ENCODE measurements around the gene FOXS1. TPM values are rescaled to one million over a fixed set of nuclear protein-coding genes. Genes with fewer than 3 reads are reported as not detected.
"Not testable (repeated sequence)": the region's sequence is repeated elsewhere in the genome, so short reads cannot be mapped to it uniquely, and the experiment has no call there.

The FOXS1 gene
- total and polyA plus RNA-seq, 2 experiments from 2014 or later, result 0.26 TPM; not detected in 1

DNA sequence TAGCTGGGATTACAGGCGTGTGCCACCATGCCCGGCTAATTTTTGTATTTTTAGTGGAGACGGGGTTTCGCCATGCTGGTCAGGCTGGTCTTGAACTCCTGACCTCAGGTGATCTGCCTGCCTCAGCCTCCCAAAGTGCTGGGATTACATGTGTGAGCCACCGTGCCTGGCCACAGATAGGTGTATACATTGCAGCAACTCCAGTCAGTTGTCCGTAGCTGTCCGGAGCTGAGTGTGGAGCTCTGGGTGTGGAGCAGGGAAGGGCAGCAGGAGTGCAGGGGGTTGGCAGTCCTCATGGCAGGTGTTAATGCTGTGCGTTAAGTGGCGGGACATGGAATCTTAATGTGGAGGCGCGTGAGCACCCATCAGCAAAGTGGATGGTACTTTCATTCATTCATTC, 17.4 kb downstream of the FOXS1 start:
- H3K4me1 Mint-ChIP-seq; H3K27ac ChIP-seq (ENCODE audit: low read depth); H3K36me3 ChIP-seq (ENCODE audit: insufficient read depth); H3K9me3 Mint-ChIP-seq; H2AFZ ChIP-seq; H3K4me1 ChIP-seq (ENCODE audit: insufficient read depth); ATAC-seq; H3K9me2 ChIP-seq (ENCODE audit: insufficient read depth); H3K4me3 Mint-ChIP-seq; H3K27me3 ChIP-seq (ENCODE audit: insufficient read depth); H4K20me1 ChIP-seq (replicated peaks; ENCODE audit: insufficient read depth); DNase-seq (ENCODE audit: low spot score); H3K4me2 ChIP-seq; H3K4me3 ChIP-seq; H3F3A ChIP-seq (replicated peaks; ENCODE audit: low read depth); H3K79me2 ChIP-seq (replicated peaks; ENCODE audit: insufficient read depth); H3K27ac Mint-ChIP-seq; H3K36me3 Mint-ChIP-seq (ENCODE audit: low read depth): not testable (repeated sequence)
- peaks cover 13% of the 10 kb centered on the region for H3K27me3 Mint-ChIP-seq (ENCODE audit: insufficient read depth, low read depth, poor library complexity)

DNA sequence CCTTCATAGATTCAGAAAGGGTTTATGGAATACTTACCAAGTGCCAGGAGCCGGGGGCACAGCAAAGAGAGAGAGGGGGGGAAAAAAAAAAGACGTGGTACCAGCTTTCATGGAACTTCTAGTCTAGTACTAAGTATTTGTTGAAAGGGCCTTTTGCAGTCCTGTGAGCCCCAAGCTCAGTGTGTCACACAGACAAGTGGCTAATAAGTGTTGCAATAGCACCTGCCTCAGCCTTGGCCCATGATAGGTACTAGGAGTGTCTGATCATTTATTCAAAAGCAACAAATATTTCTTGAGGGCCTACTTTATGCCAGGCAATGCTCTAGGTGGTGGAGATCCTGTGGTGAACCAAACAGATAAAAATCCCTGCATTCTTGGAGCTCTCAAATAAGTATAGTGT, 18.3 kb downstream of the FOXS1 start:
- Histone ChIP-seq H3K79me2 (replicated peaks; ENCODE audit: insufficient read depth) (no peaks in the 10 kb centered on the region), H4K20me1 (replicated peaks; ENCODE audit: insufficient read depth) (no peaks in the 10 kb centered on the region), H3K27ac (ENCODE audit: low read depth) (no peak overlapping the region), H3K4me1 (ENCODE audit: insufficient read depth) (peaks cover 3% of the 10 kb centered on the region), H2AFZ (no peak overlapping the region), H3K9me2 (ENCODE audit: insufficient read depth) (no peaks in the 10 kb centered on the region), H3K4me2 (no peak overlapping the region), H3K4me3 (no peak overlapping the region), H3F3A (replicated peaks; ENCODE audit: low read depth) (0 out of 2 replicates have a peak, but pooled peaks cover 8% of the 10 kb centered on the region), H3K27me3 (ENCODE audit: insufficient read depth) (no peaks in the 10 kb centered on the region), H3K36me3 (ENCODE audit: insufficient read depth) (no peaks in the 10 kb centered on the region)
- no peak overlapping the region for H3K4me3 Mint-ChIP-seq
- H3K4me1 Mint-ChIP-seq, result peaks cover 3% of the 10 kb centered on the region; the same call in 2 of the 3 replicates
- no peaks in the 10 kb centered on the region; the same call in 2 of the 3 replicates for H3K36me3 Mint-ChIP-seq (ENCODE audit: low read depth)
- H3K27ac Mint-ChIP-seq, result no peak overlapping the region
- ATAC-seq (no peak), DNase-seq (ENCODE audit: low spot score) (no peak)
- peaks cover 4% of the 10 kb centered on the region for H3K9me3 Mint-ChIP-seq
- peaks cover 11% of the 10 kb centered on the region for H3K27me3 Mint-ChIP-seq (ENCODE audit: insufficient read depth, low read depth, poor library complexity)
- TF ChIP-seq ZNF114 (CRISPR knock-in tag; IDR thresholded peaks at IDR 0.05) (no peak), POLR2AphosphoS5 (IDR thresholded peaks at IDR 0.05; ENCODE audit: low read depth) (no peak), EZH2 (IDR thresholded peaks at IDR 0.05; ENCODE audit: low read depth, unreplicated experiment) (no peak), NANOG (IDR thresholded peaks at IDR 0.05; ENCODE audit: borderline replicate concordance) (no peak), EZH2phosphoT487 (IDR thresholded peaks at IDR 0.05; ENCODE audit: unreplicated experiment) (no peak), CREB1 (CRISPR knock-in tag; IDR thresholded peaks at IDR 0.05; ENCODE audit: low read depth) (no peak), STAT1 (IDR thresholded peaks at IDR 0.05; ENCODE audit: unreplicated experiment) (no peak)
- TF ChIP-seq, protein P1, sequence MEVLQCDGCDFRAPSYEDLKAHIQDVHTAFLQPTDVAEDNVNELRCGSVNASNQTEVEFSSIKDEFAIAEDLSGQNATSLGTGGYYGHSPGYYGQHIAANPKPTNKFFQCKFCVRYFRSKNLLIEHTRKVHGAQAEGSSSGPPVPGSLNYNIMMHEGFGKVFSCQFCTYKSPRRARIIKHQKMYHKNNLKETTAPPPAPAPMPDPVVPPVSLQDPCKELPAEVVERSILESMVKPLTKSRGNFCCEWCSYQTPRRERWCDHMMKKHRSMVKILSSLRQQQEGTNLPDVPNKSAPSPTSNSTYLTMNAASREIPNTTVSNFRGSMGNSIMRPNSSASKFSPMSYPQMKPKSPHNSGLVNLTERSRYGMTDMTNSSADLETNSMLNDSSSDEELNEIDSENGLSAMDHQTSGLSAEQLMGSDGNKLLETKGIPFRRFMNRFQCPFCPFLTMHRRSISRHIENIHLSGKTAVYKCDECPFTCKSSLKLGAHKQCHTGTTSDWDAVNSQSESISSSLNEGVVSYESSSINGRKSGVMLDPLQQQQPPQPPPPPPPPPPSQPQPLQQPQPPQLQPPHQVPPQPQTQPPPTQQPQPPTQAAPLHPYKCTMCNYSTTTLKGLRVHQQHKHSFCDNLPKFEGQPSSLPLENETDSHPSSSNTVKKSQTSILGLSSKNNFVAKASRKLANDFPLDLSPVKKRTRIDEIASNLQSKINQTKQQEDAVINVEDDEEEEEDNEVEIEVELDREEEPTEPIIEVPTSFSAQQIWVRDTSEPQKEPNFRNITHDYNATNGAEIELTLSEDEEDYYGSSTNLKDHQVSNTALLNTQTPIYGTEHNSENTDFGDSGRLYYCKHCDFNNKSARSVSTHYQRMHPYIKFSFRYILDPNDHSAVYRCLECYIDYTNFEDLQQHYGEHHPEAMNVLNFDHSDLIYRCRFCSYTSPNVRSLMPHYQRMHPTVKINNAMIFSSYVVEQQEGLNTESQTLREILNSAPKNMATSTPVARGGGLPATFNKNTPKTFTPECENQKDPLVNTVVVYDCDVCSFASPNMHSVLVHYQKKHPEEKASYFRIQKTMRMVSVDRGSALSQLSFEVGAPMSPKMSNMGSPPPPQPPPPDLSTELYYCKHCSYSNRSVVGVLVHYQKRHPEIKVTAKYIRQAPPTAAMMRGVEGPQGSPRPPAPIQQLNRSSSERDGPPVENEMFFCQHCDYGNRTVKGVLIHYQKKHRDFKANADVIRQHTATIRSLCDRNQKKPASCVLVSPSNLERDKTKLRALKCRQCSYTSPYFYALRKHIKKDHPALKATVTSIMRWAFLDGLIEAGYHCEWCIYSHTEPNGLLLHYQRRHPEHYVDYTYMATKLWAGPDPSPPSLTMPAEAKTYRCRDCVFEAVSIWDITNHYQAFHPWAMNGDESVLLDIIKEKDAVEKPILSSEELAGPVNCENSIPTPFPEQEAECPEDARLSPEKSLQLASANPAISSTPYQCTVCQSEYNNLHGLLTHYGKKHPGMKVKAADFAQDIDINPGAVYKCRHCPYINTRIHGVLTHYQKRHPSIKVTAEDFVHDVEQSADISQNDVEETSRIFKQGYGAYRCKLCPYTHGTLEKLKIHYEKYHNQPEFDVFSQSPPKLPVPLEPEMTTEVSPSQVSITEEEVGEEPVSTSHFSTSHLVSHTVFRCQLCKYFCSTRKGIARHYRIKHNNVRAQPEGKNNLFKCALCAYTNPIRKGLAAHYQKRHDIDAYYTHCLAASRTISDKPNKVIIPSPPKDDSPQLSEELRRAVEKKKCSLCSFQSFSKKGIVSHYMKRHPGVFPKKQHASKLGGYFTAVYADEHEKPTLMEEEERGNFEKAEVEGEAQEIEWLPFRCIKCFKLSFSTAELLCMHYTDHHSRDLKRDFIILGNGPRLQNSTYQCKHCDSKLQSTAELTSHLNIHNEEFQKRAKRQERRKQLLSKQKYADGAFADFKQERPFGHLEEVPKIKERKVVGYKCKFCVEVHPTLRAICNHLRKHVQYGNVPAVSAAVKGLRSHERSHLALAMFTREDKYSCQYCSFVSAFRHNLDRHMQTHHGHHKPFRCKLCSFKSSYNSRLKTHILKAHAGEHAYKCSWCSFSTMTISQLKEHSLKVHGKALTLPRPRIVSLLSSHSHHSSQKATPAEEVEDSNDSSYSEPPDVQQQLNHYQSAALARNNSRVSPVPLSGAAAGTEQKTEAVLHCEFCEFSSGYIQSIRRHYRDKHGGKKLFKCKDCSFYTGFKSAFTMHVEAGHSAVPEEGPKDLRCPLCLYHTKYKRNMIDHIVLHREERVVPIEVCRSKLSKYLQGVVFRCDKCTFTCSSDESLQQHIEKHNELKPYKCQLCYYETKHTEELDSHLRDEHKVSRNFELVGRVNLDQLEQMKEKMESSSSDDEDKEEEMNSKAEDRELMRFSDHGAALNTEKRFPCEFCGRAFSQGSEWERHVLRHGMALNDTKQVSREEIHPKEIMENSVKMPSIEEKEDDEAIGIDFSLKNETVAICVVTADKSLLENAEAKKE (CRISPR knock-in tag; IDR thresholded peaks at IDR 0.05), result no peak
- TF ChIP-seq, protein P2, sequence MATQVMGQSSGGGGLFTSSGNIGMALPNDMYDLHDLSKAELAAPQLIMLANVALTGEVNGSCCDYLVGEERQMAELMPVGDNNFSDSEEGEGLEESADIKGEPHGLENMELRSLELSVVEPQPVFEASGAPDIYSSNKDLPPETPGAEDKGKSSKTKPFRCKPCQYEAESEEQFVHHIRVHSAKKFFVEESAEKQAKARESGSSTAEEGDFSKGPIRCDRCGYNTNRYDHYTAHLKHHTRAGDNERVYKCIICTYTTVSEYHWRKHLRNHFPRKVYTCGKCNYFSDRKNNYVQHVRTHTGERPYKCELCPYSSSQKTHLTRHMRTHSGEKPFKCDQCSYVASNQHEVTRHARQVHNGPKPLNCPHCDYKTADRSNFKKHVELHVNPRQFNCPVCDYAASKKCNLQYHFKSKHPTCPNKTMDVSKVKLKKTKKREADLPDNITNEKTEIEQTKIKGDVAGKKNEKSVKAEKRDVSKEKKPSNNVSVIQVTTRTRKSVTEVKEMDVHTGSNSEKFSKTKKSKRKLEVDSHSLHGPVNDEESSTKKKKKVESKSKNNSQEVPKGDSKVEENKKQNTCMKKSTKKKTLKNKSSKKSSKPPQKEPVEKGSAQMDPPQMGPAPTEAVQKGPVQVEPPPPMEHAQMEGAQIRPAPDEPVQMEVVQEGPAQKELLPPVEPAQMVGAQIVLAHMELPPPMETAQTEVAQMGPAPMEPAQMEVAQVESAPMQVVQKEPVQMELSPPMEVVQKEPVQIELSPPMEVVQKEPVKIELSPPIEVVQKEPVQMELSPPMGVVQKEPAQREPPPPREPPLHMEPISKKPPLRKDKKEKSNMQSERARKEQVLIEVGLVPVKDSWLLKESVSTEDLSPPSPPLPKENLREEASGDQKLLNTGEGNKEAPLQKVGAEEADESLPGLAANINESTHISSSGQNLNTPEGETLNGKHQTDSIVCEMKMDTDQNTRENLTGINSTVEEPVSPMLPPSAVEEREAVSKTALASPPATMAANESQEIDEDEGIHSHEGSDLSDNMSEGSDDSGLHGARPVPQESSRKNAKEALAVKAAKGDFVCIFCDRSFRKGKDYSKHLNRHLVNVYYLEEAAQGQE (IDR thresholded peaks at IDR 0.05; ENCODE audit: unreplicated experiment), result no peak
- TF ChIP-seq, protein P3, sequence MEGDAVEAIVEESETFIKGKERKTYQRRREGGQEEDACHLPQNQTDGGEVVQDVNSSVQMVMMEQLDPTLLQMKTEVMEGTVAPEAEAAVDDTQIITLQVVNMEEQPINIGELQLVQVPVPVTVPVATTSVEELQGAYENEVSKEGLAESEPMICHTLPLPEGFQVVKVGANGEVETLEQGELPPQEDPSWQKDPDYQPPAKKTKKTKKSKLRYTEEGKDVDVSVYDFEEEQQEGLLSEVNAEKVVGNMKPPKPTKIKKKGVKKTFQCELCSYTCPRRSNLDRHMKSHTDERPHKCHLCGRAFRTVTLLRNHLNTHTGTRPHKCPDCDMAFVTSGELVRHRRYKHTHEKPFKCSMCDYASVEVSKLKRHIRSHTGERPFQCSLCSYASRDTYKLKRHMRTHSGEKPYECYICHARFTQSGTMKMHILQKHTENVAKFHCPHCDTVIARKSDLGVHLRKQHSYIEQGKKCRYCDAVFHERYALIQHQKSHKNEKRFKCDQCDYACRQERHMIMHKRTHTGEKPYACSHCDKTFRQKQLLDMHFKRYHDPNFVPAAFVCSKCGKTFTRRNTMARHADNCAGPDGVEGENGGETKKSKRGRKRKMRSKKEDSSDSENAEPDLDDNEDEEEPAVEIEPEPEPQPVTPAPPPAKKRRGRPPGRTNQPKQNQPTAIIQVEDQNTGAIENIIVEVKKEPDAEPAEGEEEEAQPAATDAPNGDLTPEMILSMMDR (conservative IDR thresholded peaks at IDR 0.05; ENCODE audit: low read depth in 2 of 2), result no peak
